ENCODE data around the gene FLT4.

Gene FLT4

DNA sequence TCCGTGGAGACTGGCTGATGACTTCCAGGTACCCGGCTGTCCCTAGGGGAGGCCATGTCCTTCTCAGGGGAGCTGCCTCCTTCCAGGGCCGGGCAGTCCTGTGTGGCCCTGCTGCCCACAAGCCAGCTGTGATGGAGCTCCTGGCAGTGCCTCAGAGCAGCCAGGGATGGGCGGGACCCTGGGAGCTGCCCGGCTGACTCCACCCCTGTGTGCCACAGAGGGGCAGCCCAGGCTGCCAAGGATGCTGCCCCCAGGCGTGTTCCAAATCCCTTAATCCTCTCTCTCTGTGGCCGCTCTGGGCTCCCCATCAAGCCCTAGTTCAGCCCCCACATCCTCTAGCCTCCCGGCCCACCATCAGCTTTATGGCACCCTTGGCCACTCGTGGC lies 51.1 kb downstream of the FLT4 start:
- DNase-seq = no peak
- no peak overlapping the region for H3K4me3 ChIP-seq (ENCODE audit: low read depth, low read length)
- no peak overlapping the region for H3K27ac ChIP-seq
- no peaks in the 10 kb centered on the region for H3K36me3 ChIP-seq (replicated peaks)
- TF ChIP-seq, protein P1, sequence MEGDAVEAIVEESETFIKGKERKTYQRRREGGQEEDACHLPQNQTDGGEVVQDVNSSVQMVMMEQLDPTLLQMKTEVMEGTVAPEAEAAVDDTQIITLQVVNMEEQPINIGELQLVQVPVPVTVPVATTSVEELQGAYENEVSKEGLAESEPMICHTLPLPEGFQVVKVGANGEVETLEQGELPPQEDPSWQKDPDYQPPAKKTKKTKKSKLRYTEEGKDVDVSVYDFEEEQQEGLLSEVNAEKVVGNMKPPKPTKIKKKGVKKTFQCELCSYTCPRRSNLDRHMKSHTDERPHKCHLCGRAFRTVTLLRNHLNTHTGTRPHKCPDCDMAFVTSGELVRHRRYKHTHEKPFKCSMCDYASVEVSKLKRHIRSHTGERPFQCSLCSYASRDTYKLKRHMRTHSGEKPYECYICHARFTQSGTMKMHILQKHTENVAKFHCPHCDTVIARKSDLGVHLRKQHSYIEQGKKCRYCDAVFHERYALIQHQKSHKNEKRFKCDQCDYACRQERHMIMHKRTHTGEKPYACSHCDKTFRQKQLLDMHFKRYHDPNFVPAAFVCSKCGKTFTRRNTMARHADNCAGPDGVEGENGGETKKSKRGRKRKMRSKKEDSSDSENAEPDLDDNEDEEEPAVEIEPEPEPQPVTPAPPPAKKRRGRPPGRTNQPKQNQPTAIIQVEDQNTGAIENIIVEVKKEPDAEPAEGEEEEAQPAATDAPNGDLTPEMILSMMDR (IDR thresholded peaks at IDR 0.05; ENCODE audit: low read depth, low read length, missing control alignments) = no peak
- H3K27me3 ChIP-seq (replicated peaks) = peaks cover 2% of the 10 kb centered on the region
- in situ Hi-C loops (cut with HindIII; ENCODE audit: low pct_ligation_motif_present, low sequenced_read_pairs) = no loop called here

DNA sequence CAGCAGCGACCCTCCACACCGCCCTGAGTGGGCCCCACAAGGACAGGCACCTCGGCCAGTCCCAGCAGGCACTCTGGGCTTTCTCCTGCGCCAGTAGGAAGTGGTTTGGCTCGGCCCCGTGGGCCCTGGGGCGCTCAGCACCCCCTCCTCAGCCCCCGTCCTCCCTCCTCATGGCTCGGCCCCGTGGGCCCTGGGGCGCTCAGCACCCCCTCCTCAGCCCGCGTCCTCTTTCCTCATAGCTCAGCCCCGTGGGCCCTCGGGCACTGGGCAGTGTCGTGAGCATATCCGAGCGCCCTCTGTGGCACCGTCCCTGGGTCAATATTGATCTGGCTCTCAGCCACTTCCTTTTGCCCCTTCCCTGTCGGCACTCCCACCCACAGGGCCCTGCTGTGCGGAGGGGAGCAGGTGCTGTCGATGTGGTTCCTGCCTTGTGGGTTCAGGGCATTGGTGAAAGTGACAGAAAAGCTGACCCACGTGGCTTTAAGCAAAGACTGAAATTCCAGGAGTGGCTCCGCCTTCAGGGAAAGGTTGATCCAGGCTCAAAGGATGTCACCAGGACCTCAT lies 52.6 kb downstream of the FLT4 start:
- Histone ChIP-seq H3K4me3 (ENCODE audit: low read depth, low read length) (no peak overlapping the region), H3K27me3 (replicated peaks) (peaks cover 8% of the 10 kb centered on the region), H3K36me3 (replicated peaks) (no peaks in the 10 kb centered on the region), H3K27ac (no peak overlapping the region)
- TF ChIP-seq, protein P1 (IDR thresholded peaks at IDR 0.05; ENCODE audit: low read depth, low read length, missing control alignments) = no peak
- in situ Hi-C loops (cut with HindIII; ENCODE audit: low pct_ligation_motif_present, low sequenced_read_pairs) = no loop called here
- DNase-seq = no peak

DNA sequence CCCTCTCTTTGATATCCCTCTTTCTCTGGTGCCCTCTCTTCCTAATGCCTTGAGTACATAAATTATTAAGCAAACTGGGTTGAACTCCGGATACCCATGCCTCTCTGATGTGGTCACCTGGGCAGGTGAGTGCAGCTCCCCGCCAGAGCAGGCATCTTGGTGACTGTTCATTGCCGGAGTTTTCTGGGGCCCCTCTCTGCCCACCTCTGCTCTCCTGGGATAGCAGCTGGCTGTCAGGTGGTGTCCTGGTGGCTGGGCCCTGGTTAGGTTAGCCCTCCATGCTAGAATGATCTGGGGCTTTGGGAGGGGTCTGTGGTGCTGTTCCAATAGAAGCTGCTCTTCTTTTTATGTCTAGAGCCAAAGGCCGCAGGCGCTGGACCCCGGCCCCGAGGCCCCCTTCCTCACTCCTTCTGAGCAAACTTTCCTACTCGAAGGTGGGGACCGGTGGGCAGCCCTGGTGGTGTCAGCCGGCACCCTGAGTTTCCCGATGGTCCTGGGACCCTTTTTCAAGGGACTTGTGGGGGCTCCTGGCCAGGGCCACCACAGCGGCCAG lies 53.2 kb downstream of the FLT4 start:
- H3K27ac ChIP-seq = no peak overlapping the region
- TF ChIP-seq, protein P1 (IDR thresholded peaks at IDR 0.05; ENCODE audit: low read depth, low read length, missing control alignments) = no peak
- no peaks in the 10 kb centered on the region for H3K36me3 ChIP-seq (replicated peaks)
- no peak overlapping the region for H3K4me3 ChIP-seq (ENCODE audit: low read depth, low read length)
- in situ Hi-C loops (cut with HindIII; ENCODE audit: low pct_ligation_motif_present, low sequenced_read_pairs) = no loop called here
- no peak for DNase-seq
- peaks cover 14% of the 10 kb centered on the region for H3K27me3 ChIP-seq (replicated peaks)

DNA sequence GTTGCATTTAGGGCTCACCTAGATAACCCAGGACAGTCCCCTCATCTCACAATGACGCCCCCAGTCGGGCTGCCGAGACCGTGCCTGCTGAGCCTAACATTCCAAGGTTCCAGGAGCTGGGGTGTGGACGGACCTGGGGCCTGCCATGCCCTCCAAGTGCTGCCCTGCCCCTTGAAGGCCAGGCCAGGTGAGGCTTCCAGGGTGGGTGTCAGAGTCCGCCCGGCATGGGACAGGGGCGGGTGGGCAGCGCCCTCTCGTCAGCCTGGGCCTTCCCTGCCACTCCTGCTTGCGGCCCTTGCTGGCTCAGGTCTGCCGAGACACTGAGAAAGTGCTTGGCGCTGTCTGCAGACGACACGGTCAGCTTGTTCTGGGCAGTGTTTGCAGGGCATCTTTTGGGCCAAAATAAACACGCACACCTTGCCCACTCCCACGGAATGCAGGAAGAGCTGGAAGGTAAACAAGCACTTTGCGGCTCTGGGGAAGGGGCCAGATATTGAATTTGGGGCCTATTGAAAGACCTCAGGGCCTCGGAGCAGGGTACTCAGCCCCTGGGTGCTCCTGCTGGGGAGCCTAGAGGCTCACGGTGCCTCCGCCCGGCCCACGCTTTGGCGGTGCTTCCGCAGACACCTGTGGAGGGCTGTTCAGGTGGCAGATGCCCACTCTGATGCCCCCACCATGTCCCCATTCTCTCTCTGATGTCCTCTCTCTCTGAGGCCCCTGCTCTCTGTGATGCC lies 53.9 kb downstream of the FLT4 start:
- TF ChIP-seq, protein P1 (IDR thresholded peaks at IDR 0.05; ENCODE audit: low read depth, low read length, missing control alignments) = no peak
- Histone ChIP-seq H3K27ac (no peak overlapping the region), H3K27me3 (replicated peaks) (peaks cover 20% of the 10 kb centered on the region), H3K36me3 (replicated peaks) (no peaks in the 10 kb centered on the region), H3K4me3 (ENCODE audit: low read depth, low read length) (no peak overlapping the region)
- DNase-seq = no peak
- in situ Hi-C loops (cut with HindIII; ENCODE audit: low pct_ligation_motif_present, low sequenced_read_pairs) = no loop called here

DNA sequence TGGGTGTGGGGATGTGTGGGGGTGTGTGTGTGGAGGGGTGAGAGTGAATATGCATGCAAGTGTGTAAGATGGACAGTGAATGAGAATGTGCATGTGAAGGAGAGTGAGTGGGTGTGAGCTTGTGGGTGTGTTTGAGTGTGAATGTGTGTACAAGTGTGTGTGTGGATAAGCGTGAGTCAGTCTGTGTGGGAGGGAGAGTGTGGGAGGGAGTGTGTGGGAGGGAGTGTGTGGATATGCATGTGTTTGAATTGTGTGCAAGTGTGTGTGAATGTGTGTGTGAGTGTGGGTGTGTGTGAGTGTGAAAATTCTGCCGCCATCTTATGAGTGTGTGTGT lies 54.4 kb downstream of the FLT4 start:
- TF ChIP-seq, protein P1 (IDR thresholded peaks at IDR 0.05; ENCODE audit: low read depth, low read length, missing control alignments) = no peak
- H3K36me3 ChIP-seq (replicated peaks) = no peaks in the 10 kb centered on the region
- no peak for DNase-seq
- H3K27me3 ChIP-seq (replicated peaks) = peaks cover 26% of the 10 kb centered on the region
- no peak overlapping the region for H3K27ac ChIP-seq
- in situ Hi-C loops (cut with HindIII; ENCODE audit: low pct_ligation_motif_present, low sequenced_read_pairs) = no loop called here
- no peak overlapping the region for H3K4me3 ChIP-seq (ENCODE audit: low read depth, low read length)
